HG02884 (cell line): ENCODE measurements around the gene TSPAN19.
A peak's percentile ranks its signal among the peaks of the same experiment; 100 is the strongest.
"Not testable (repeated sequence)": the region's sequence is repeated elsewhere in the genome, so short reads cannot be mapped to it uniquely, and the experiment has no call there.

Experiments
- ATAC-seq: cut with Tn5 transposase; IDR thresholded peaks from one replicate; pipeline ENCODE4 v1.9.1; 2021; ENCODE audit warnings: mild to moderate bottlenecking, moderate library complexity; ENCODE audit not compliant: unreplicated experiment

The TSPAN19 gene

GRCh38 chr12:85036234-85036707, at the start of gene TSPAN19, which contains the start of gene LRRIQ1:
TSS of gene TSPAN19 (minus strand) at chr12:85036277. CDS start at chr12:85029946, 6,331 bp downstream.
TSS of gene LRRIQ1 (plus strand) at chr12:85036351. CDS start at chr12:85038177, 1,826 bp downstream.
- peak; percentile 99 for ATAC-seq

- ATAC-seq: no peak
Measured at GRCh38 chr12:85085066-85085465, 49.0 kb upstream of the TSPAN19 start.

GRCh38 chr12:85076688-85077430, 40.8 kb upstream of the TSPAN19 start:
- peak; percentile 93 for ATAC-seq

DNA sequence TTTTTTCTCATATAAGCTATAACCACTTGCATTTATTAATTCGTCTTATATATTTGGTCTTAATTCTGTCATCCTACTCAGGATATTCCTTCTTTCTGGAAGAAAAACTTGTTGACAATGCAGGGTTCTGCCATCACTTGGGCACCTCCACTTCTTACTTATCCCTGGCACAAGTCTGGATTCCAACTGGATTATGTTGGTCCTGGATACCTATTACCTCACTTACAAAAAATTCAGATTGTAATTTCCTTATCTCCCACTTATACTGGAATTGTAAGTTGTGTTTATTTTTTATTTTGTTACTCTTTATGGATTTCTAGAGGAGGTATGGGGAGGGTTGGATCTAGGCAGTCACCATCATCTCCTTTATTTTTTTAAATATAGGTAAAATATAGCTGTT, 36.7 kb upstream of the TSPAN19 start:
- ATAC-seq: no peak

DNA sequence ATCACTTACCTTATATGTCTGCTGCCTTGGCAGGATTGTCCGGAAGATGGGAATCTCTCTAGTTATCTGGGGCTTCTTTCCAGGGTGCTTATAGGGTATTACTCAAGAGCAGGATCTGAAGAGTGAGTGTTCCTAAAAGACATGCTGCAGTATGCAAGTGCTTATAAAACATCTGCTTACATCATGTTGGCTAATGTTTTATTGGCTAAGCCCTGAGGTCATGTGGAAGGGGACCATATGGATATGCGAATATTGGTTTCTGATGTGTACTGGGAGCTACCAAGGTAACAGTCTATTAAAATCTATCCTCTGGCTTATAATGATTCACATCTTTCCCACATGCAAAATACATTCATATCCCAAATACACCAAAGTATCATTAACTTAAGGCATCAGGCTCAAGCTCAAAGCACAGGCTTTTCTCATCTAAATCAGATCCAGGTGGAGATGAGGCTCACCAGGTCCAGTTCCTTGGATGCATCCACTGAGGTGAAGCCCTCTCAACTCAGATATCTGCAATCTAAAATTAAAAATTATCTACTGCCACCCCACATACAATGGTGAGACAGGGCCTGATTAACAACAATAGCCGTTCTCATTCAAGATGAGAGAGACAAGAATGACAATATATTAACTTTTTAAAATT, 29.9 kb upstream of the TSPAN19 start:
- no peak for ATAC-seq

DNA sequence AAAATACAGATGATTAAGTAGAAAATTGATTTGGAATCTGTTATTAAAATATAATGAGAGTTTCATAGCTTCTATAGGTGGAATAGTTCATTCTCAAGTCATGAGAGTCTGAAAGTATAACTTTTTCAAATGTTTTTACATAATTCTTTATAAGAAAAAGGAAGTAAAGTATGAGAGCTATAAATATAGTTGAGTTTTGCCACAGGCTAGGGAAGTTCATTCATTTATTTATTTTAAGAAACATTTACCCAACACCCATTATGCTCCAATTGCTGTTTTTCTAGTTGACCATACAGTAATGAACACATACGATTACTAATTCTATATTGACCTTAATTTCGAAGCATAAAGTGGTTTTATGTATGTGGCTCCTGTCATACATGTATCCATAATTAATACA, 24.8 kb upstream of the TSPAN19 start:
- ATAC-seq: no peak

DNA sequence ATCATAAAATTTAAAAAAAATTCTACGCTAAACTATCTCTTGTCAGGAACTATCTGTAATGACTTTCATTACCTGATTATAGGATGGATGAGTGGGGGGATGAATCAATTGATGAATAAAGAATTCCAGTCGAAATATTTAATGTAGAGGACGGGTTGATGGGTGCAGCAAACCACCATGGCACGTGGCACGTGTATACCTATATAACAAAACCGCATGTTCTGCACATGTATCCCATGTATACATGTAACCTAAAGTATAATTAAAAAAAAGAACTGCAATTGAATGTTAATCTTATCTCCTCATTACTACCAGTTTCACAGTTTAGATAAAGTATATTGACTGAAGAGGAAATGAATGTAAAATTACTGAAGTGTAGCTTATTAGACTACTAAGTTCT, 23.5 kb upstream of the TSPAN19 start:
- no peak for ATAC-seq

GRCh38 chr12:85058339-85058738, 22.3 kb upstream of the TSPAN19 start:
- no peak for ATAC-seq

GRCh38 chr12:85057370-85057963, 21.4 kb upstream of the TSPAN19 start:
- peak; percentile 79 for ATAC-seq

DNA sequence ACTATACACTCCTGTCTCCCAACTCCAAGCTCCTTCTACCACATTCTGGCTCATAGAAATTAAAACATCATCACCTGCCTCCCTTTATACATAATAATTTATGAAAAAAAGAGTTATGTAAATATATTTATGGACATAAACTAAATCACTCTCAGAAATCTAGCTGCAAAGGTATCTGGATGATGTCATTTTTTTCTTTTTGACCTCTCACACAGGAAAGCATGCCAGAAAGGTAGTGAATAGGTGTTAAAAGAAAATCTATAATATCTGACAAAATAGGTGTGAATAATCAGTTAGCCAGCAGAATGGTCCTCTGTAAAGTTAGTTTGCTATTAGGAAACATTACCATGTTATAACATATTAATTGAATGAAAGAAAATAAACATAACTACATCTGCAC, 7.8 kb upstream of the TSPAN19 start:
- no peak for ATAC-seq

GRCh38 chr12:85041395-85041794, 5.3 kb upstream of the TSPAN19 start:
- ATAC-seq: no peak

DNA sequence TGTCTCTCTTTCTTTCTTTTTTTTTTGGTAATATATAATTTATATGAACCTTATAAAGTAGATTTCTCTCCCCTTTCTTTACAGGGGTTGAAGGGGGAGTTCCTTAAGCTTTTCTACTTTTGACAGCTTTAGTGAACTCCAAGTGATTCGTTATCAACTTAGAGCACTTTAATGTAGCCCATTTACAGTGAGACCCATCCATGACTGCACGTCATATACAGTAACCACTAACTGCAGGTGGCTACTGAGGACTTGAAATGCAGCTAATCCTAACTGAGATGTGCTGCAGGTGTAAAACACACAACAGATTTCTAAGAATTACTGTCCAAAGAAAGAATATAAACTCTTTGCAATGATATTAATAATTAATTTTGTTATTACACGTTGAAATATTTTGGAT, 656 bp upstream of the TSPAN19 start:
- ATAC-seq: no peak

DNA sequence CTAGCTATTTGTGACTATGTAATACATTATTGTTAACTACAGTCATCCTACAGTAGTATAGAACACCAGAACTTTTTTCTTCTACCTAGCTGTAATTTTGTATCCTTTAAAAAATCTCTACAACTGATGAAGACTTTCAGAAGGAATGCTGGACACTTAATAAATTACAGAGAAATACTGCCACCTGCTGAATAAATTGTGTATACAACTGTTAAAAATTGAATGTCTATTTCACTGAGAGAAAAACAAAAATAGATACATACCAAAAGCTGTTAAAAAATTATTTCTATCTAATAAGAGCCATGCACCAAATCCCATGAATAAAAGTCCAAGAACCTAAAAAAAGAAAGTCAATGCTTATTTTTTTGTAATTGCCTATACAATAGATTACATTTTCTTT, 6.6 kb downstream of the TSPAN19 start:
- ATAC-seq: no peak

DNA sequence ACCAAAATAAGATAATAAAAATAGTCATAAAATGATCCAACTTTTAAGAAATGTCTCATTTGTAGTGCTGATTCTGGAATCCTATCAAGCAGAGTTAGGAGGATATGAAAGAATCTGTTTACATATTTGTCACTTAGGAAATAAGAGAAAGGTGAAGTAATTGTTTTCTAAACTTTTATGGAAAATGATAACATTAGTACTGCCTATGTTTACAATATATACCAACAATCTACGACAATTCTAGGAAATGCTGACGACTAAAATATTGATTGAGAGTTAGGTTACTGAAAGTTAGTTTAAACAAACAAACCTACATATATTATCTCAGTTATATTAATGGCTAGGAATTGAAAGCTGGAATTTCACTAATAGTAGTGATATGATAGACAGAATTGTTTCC, 18.0 kb downstream of the TSPAN19 start:
- no peak for ATAC-seq

GRCh38 chr12:85017618-85018017, 18.5 kb downstream of the TSPAN19 start:
- no peak for ATAC-seq

DNA sequence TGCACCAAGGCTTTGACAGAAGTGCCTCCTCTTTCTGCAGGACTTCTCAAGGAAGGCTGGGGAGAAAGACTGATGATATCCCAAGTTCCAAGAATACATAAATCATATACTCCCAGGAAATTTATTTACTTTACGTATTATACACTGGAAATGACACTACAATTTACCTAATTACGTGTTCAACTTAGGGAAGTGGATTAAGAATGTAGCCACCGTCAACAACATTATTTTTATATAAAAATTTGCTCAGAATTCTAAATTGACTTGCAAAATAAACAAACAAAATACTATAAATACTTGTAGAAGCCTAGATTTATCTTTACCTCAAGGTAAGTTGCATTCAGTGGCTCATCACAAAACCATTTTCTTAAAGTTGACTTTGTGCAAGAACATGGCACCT, 18.9 kb downstream of the TSPAN19 start:
- ATAC-seq: no peak

GRCh38 chr12:85016413-85016812, 19.7 kb downstream of the TSPAN19 start:
- no peak for ATAC-seq

DNA sequence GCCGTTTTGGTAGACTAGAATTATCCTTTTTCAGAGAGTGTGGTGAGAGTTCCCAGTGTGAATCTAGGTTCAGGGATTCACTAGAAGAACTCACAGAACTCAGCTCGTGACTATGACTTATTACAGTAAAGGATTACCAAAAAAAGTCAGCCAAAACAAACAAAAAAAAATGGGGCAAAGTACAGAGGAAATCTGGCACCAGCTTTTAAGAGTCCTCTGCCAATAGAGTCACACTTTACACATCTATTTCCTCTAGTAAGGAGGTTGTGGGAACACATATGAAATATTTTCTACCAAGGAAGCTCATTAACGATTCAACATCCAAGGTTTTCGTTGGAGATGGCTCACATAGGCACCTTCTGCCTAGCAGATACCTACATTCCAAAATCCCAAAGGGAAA, 28.2 kb downstream of the TSPAN19 start:
- ATAC-seq: no peak

DNA sequence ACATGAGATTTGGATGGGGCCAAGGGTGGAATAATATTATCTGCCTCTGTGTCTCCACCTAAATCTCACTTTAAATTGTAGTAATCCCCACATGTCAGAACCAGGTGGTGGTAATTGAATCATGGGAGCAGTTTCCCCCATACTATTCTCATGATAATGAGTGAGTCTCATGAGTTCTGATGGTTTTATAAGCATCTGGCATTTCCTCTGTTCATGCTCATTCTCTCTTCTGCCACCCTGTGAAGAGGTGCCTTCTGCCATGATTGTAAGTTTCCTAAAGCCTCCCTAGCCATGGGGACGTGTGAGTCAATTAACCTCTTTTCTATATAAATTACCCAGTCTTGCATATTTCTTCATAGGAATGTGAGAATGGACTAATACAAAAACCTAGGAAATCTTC, 29.9 kb downstream of the TSPAN19 start:
- ATAC-seq: no peak

DNA sequence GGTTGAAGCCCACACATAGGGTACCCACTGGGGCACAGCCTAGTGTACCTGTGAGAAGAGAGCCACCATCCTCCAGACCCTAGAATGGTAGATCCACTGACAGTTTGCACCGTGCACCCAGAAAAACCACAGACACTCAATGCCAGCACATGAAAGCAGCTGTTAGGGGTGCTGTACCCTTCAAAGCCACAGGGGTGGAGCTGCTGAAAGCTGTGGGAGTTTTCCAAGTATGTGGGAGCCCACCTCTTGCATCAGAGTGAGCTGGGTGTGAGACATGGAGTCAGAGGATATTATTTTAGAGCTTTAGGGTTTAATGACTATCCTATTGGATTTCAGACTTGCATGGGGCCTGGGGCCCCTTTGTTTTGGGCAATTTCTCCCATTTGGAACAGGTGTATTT, 30.5 kb downstream of the TSPAN19 start:
- no peak for ATAC-seq

- ATAC-seq: not testable (repeated sequence)
Measured at GRCh38 chr12:85005047-85005446, 31.0 kb downstream of the TSPAN19 start.

DNA sequence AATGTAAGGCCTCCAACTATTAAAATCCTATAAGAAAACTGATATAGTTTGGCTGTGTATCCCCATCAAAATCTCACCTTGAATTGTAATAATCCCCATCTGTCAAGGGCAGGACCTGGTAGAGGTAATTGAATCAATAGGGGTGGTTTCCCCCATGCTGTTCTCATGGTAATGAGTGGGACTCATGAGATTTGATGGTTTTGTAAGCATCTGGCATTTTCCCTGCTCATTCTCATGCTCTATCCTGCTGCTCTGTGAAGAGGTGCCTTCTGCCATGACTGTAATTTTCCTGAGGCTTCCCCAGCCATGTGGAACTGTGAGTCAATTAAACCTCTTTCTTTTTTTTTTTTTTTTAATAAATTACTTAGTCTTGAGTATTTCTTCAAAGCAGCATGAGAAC, 31.9 kb downstream of the TSPAN19 start:
- ATAC-seq: no peak
